B cell (primary cell): ENCODE data around the gene ZNF407. TPM values are rescaled to one million over a fixed set of nuclear protein-coding genes. Genes with fewer than 3 reads are reported as not detected.

Experiments used
- ATAC-seq: fragments of 200-7000 bp; cut with Tn5 transposase; one replicate; pipeline ENCODE4 v1.10.0; 2021; ENCODE audit warnings: low read depth, mild to moderate bottlenecking, moderate number of reproducible peaks, moderate library complexity
- CTCF ChIA-PET: fragments of 350-600 bp; sonication (Branson Sonifier 250); formaldehyde crosslinking; loops from one replicate; lab custom pipeline; 2021; ENCODE audit warnings: antibody characterized with exemption, inconsistent platforms; lab: Charles Lee
- POLR2A ChIA-PET: fragments of 350-600 bp; sonication (Branson Sonifier 250); formaldehyde crosslinking; loops from one replicate; lab custom pipeline; 2021; ENCODE audit warnings: antibody characterized with exemption; lab: Charles Lee
- DNase-seq: peaks from one replicate; pipeline ENCODE4 v3.0.0; 2013
- H2AFZ ChIP-seq: 2 replicates; pipeline ENCODE4 v1.6.1; 2012; ENCODE audit warnings: mild to moderate bottlenecking, low read depth, low read length; ENCODE audit not compliant: insufficient read depth, poor library complexity, severe bottlenecking
- H3K27ac ChIP-seq, 2 donors: 1 replicate in 1 of 2; 2 replicates in 1 of 2; pipeline ENCODE4 v1.5.1; 2012 to 2013; ENCODE audit warnings: low read length in 2 of 2, mild to moderate bottlenecking in 2 of 2, moderate library complexity in 1 of 2
- H3K27me3 ChIP-seq, 4 experiments: fragments of 200-600 bp in 1 of 4; sonication (generic) in 1 of 4; replicated peaks in 1 of 4; 1 replicate in 2 of 4; 2 replicates in 2 of 4; pipeline versions ENCODE4 v1.6.1 to v1.7.0; 2013 to 2016; ENCODE audit warnings: low read length in 3 of 4, mild to moderate bottlenecking in 2 of 4, mixed read lengths in 1 of 4, moderate library complexity in 1 of 4; ENCODE audit not compliant: insufficient read depth in 4 of 4, control insufficient read depth in 3 of 4; ENCODE audit errors: control extremely low read depth in 1 of 4
- H3K36me3 ChIP-seq, 2 experiments: replicated peaks in 1 of 2; 1 replicate in 1 of 2; 2 replicates in 1 of 2; pipeline versions ENCODE4 v1.6.1 to v1.7.1; 2013; ENCODE audit warnings: low read length in 1 of 2; ENCODE audit not compliant: insufficient read depth in 2 of 2, control insufficient read depth in 1 of 2; ENCODE audit errors: control extremely low read depth in 1 of 2, extremely low read depth in 1 of 2
- H3K4me1 ChIP-seq, 2 donors: fragments of 200-600 bp in 1 of 2; sonication (generic) in 1 of 2; 1 replicate in 1 of 2; 2 replicates in 1 of 2; pipeline versions ENCODE4 v1.5.1 to v1.6.1; 2013 to 2017; ENCODE audit warnings: low read length in 2 of 2; ENCODE audit not compliant: control insufficient read depth in 2 of 2, insufficient read depth in 2 of 2
- H3K4me2 ChIP-seq: replicated peaks from 2 replicates; pipeline ENCODE3; 2012; ENCODE audit warnings: mild to moderate bottlenecking, low read depth, low read length; ENCODE audit not compliant: poor library complexity, severe bottlenecking
- H3K4me3 ChIP-seq, 5 experiments: fragments of 200-600 bp in 1 of 5; sonication (generic) in 1 of 5; 1 replicate in 3 of 5; 2 replicates in 2 of 5; pipeline versions ENCODE4 v1.5.1 to v1.7.0; 2011 to 2016; ENCODE audit warnings: low read length in 4 of 5, mild to moderate bottlenecking in 4 of 5, low read depth in 2 of 5, control low read depth in 1 of 5, moderate library complexity in 1 of 5; ENCODE audit not compliant: insufficient read depth in 1 of 5; ENCODE audit errors: control extremely low read depth in 1 of 5, extremely low read depth in 1 of 5
- H3K79me2 ChIP-seq: fragments of 200-600 bp; sonication (generic); one replicate; pipeline ENCODE4 v1.6.0; 2016; ENCODE audit warnings: low read length; ENCODE audit not compliant: control insufficient read depth, insufficient read depth
- H3K9ac ChIP-seq: fragments of 200-600 bp; sonication (generic); 2 replicates; pipeline ENCODE4 v1.6.1; 2017; ENCODE audit warnings: mild to moderate bottlenecking, low read length, moderate library complexity
- H3K9me3 ChIP-seq, 3 donors: one replicate each; pipeline versions ENCODE4 v1.6.1 to v1.7.1; 2013; ENCODE audit warnings: low read length in 2 of 3; ENCODE audit not compliant: control insufficient read depth in 2 of 3, insufficient read depth in 1 of 3; ENCODE audit errors: control extremely low read depth in 1 of 3
- H4K20me1 ChIP-seq: 2 replicates; pipeline ENCODE4 v1.6.0; 2012; ENCODE audit warnings: mild to moderate bottlenecking, low read length; ENCODE audit not compliant: insufficient read depth, control insufficient read depth, poor library complexity, severe bottlenecking
- H3K27ac Mint-ChIP-seq: one replicate; pipeline ENCODE4 v1.8.0; 2021; ENCODE audit warnings: mixed read lengths
- H3K27me3 Mint-ChIP-seq: one replicate; pipeline ENCODE4 v1.8.0; 2021; ENCODE audit warnings: mixed read lengths
- H3K4me1 Mint-ChIP-seq: one replicate; pipeline ENCODE4 v1.8.0; 2021; ENCODE audit warnings: mixed read lengths
- H3K4me3 Mint-ChIP-seq: one replicate; pipeline ENCODE4 v1.8.0; 2021; ENCODE audit warnings: mixed read lengths
- H3K9me3 Mint-ChIP-seq: one replicate; pipeline ENCODE4 v1.8.0; 2022; ENCODE audit warnings: mixed read lengths; ENCODE audit not compliant: insufficient read depth
- CTCF ChIP-seq: fragments of 200-600 bp; IDR thresholded peaks from one replicate; pipeline ENCODE4 v1.8.0; 2022; ENCODE audit warnings: antibody characterized with exemption, mild to moderate bottlenecking
- EZH2 ChIP-seq: IDR thresholded peaks from 2 replicates; pipeline ENCODE4 v1.6.1; 2012; ENCODE audit warnings: borderline replicate concordance, low read depth, mild to moderate bottlenecking, moderate library complexity, low read length; ENCODE audit not compliant: insufficient read depth, poor library complexity, severe bottlenecking
- WGBS: methylation state at CpG from one replicate; pipeline ENCODE4 v1.1.5; 2013; ENCODE audit warnings: missing lambda C conversion rate; ENCODE audit not compliant: insufficient coverage; 5-methylcytosine and 5-hydroxymethylcytosine counted together
- intact Hi-C: fragments of 100-400 bp; cut with micrococcal nuclease; formaldehyde crosslinking; loops from one replicate; pipeline ENCODE4 v1.10.0; 2022
- polyA plus RNA-seq: library from polyadenylated mRNA; depleted of rRNA; stranded (reverse); fragments of >200 nt; gene quantifications from 2 replicates; pipeline ENCODE4 v1.2.3, GENCODE V29; 2012
- total RNA-seq, 2 donors: library from RNA; stranded (reverse); fragments of 120-200 nt in 1 of 2; gene quantifications; 1 replicate in 1 of 2; 2 replicates in 1 of 2; pipeline versions ENCODE4 v1.2.3 to v1.2.4, GENCODE V29; 2013 to 2022

Gene ZNF407
- total and polyA plus RNA-seq, 2 donors (not counting 1 experiment from before 2014, with no cell fraction given) = 4.5 to 37.1 TPM

DNA sequence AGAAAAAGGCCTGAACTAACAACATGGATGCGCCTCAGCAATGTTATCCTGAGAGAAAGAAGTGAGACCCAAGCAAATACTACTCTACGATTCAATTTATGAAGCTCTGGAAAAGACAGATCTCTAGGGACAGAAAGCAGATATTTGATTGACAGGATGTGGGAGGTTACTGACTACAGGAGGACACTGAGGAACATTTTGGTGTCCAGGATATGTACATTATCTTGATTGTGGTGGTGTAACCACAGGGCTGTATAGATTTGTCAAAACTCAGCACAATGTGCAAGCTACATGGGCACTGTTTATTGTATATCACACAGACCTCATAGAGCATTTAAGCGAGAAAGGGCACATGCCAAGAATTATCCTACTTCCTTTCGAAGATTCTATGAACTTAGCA lies 391.5 kb downstream of the ZNF407 start:
- no peak for ATAC-seq
- H3K27me3 Mint-ChIP-seq = no peaks in the 10 kb centered on the region
- TF ChIP-seq CTCF (no peak), EZH2 (no peak)

DNA sequence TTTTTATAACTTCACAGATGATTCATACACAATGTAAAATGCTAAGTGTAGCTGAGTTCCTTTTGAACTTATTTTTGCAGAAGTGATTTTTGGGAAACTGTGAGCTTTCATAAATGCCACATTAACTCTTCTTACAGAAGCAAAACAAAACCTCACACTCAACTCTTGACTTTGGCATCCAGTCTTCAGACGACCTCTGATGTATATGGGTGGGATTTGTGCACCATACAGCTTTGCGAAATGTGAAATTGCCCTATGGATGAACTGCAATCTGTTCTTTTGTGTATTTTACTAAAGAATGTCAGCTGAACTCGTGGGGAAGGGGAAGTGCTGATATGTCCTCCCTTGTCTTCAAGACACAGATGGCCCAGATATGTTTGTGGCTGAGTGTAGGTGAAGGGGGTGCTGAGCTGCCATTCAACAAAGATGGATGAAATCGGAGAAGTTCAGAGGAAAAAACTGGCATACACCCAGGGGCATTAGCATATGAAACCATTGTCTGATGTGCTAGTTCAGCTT lies 393.0 kb downstream of the ZNF407 start:
- TF ChIP-seq CTCF (no peak), EZH2 (no peak)
- Mint-ChIP-seq H3K4me1 (peaks cover 23% of the 10 kb centered on the region), H3K27ac (no peak overlapping the region), H3K4me3 (no peak overlapping the region), H3K9me3 (no peaks in the 10 kb centered on the region), H3K27me3 (no peaks in the 10 kb centered on the region)
- ATAC-seq (no peak), DNase-seq (no peak)
- H2AFZ ChIP-seq = no peak overlapping the region
- POLR2A ChIA-PET = no interaction called here
- H3K27me3 ChIP-seq = no peaks in the 10 kb centered on the region
- CTCF ChIA-PET = interaction anchor here (0.8 kb wide), 1 partner anchor 340 kb away, joined by 3 read pairs; no protein-coding TSS in a partner anchor
- 47% methylated on average over 3 of the region's 4 CpGs for WGBS
- H4K20me1 ChIP-seq = no peaks in the 10 kb centered on the region
- H3K4me1 ChIP-seq = peaks cover 2 to 7% of the 10 kb centered on the region in 2 donors
- H3K36me3 ChIP-seq = no peaks in the 10 kb centered on the region
- H3K4me3 ChIP-seq = no peak overlapping the region
- H3K27ac ChIP-seq = no peak overlapping the region
- no peaks in the 10 kb centered on the region for H3K79me2 ChIP-seq
- no peak overlapping the region for H3K4me2 ChIP-seq
- intact Hi-C loops = no loop called here
- H3K9me3 ChIP-seq = no peaks in the 10 kb centered on the region
- no peak overlapping the region for H3K9ac ChIP-seq

More for the DNA sequence above, 391.5 kb downstream of the ZNF407 start:
- H3K4me1 Mint-ChIP-seq = peaks cover 10% of the 10 kb centered on the region
- no peaks in the 10 kb centered on the region for H3K9me3 Mint-ChIP-seq
- Histone ChIP-seq H3K79me2 (no peaks in the 10 kb centered on the region), H3K36me3 (no peaks in the 10 kb centered on the region), H3K9ac (no peak overlapping the region), H3K9me3 (no peaks in the 10 kb centered on the region), H3K4me3 (no peak overlapping the region), H3K4me1 (no peaks in the 10 kb centered on the region), H3K27me3 (no peaks in the 10 kb centered on the region), H3K4me2 (no peak overlapping the region), H2AFZ (no peak overlapping the region), H3K27ac (no peak overlapping the region), H4K20me1 (no peaks in the 10 kb centered on the region)
- DNase-seq = no peak
- ChIA-PET POLR2A (no interaction called here), CTCF (no interaction called here)
- WGBS = 79% methylated on average over 2 of the region's 4 CpGs
- no peak overlapping the region for H3K4me3 Mint-ChIP-seq
- intact Hi-C loops = no loop called here
- H3K27ac Mint-ChIP-seq = no peak overlapping the region
